Limb (tissue), 2 donors: ENCODE data around the gene TSC22D1.

Experiments
- DNase-seq, 2 donors: peaks; one replicate each; pipeline ENCODE4 v3.0.0-alpha.2; 2016; ENCODE audit errors: extremely low spot score in 2 of 2

The TSC22D1 gene

GRCh38 chr13:44453069-44453468 is 123.1 kb downstream of the TSC22D1 start:
- no peak for DNase-seq

DNA sequence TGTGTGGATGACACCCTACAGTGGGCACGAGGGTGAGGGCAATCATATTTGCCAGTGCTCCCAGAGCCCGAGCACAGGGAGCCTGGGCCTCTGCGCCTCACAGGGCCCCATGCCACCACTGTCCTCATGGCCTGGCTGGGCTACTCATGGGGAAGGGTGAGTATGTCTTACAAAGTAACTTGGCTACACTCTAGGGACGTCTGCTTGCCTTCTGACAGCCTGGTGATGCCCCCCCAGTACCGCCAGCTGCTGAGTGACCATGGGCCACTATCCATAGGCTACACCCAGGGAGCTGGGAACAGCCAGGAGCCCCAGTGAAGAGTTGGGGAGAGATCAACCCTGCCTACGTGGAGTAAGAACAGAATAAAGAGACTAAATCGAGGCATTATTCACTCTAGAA is 123.7 kb downstream of the TSC22D1 start:
- no peak for DNase-seq

DNA sequence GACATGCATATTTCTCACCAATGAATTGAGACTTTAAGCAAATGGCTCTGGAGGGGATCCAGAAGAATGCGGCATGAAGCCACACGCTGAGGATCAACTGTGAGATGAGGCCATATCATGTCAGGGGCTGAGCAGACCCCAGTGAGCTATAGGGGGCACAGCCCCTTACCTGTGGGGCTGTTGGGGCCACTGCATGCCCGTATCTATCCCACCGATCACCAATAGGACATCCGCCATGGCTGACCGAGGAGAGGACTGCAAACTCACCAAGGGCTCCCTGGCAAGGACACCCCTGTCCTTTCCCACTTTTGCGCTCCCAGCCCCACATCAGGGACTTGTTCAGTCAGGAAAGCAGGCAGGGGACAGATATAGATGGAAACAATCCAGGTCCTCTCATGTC is 124.5 kb downstream of the TSC22D1 start:
- DNase-seq = no peak

DNA sequence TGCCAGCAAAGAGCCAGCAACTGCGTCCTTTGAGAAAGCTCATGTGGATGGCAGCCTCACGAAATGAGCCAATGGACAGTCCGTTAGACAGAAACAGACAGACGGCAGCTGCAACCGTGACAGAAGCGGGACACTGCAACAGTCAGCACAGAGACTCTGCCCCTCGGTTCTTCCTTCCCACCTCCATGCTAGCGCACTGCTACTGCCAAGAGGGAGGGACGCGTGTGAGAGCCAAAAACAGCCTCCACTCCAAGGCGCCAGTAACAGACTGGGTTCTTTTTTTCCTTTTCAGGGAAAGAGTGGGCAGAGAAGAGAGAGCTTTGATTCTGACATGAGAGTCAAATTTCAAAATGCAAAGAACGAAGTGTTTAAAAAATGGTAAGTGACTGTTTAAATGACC is 125.0 kb downstream of the TSC22D1 start:
- no peak for DNase-seq

GRCh38 chr13:44449999-44450821 is 125.9 kb downstream of the TSC22D1 start:
- no peak for DNase-seq

GRCh38 chr13:44448875-44449274 is 127.3 kb downstream of the TSC22D1 start:
- DNase-seq = no peak

DNA sequence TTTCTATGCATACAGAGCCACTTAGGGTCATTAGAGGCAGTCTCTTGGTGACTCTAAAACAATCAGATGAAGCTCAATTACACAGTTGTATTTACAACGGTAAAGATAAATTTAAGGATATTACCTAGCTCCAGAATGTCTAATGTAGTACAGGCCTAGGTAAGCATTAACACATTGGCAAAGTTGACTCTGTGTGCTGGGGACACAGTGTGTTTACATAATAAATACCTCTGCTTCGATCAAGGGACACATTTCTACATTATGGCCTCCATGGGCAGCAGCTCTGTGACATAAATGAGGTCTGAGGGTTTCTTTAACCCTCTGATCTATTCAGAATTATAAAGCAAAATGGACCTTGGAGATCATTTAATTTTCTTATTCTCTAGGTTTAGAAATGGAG is 127.8 kb downstream of the TSC22D1 start:
- no peak for DNase-seq

DNA sequence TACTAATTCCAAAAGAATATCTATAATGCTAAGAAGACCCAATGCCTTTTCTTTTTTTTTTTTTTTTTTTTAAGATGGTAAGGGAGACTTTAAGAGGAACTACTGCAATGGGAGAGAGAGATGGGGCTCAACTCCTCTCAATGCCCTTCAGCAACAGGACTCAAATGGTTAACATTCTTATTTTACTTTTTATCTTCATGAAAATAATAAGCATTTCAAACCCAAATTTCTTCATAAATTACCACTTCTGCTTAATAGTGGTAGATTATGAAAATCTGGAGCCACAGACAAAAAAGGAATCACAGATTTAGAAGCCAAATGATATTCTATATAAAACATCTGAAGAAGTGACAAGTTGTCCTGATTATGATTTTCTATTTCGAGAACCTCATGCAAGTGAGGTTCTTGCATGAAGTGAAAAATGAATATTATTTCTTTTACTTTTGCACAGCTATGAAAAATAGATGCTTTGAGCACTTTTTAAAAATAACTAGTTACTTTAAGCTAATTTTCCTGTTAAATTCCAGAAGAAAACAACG is 128.3 kb downstream of the TSC22D1 start:
- DNase-seq = no peak

DNA sequence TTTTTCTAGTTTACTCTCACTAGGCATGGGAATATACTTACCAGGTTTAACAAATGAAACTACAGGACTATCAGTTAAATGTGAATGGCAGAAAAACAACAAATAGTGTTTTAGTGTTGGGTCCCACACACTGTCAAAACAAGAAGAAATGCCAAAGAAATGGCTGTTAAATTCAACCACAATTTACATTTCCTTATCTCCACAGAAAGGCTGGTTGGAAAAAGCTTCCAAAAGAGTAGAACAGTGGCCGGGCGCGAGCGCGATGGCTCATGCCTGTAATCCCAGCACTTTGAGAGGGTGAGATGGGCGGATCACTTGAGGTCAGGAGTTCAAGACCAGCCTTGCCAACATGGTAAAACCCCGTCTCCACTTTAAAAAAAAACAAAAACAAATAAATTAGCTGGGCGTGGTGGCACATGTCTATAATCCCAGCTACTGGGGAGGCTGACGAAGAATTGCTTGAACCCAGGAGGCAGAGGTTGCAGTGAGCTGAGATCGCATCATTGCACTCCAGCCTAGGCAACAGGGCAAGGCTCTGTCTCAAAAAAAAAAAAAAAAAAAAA is 136.0 kb downstream of the TSC22D1 start:
- no peak for DNase-seq

DNA sequence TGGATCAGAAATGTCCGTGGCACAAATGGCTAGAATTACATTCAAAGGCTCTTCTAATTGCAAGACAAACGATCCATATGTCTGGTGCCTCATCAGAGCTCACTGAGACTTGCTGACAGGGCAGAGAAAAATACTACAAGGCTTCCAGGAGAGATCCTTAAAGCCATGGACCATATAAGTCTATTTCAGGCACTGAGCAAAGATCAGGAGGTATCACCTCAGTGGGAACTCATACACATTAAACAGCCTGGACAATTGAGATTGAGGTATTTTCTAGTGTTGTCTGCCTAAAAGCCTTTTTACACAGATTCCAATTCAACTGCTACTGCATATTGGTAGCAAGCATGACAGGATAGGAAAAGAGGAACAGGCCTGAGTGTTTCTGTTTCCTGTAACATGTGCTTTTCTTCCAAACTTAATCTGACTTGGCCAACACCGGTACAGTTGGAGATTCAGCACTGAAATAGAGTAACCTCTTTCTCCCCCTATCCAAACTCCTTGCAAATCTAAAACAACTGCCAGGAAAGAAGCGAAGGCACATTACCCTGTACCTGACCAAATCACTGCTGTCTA is 136.6 kb downstream of the TSC22D1 start:
- DNase-seq = no peak

GRCh38 chr13:44438234-44438579 is 137.9 kb downstream of the TSC22D1 start:
- DNase-seq = no peak

DNA sequence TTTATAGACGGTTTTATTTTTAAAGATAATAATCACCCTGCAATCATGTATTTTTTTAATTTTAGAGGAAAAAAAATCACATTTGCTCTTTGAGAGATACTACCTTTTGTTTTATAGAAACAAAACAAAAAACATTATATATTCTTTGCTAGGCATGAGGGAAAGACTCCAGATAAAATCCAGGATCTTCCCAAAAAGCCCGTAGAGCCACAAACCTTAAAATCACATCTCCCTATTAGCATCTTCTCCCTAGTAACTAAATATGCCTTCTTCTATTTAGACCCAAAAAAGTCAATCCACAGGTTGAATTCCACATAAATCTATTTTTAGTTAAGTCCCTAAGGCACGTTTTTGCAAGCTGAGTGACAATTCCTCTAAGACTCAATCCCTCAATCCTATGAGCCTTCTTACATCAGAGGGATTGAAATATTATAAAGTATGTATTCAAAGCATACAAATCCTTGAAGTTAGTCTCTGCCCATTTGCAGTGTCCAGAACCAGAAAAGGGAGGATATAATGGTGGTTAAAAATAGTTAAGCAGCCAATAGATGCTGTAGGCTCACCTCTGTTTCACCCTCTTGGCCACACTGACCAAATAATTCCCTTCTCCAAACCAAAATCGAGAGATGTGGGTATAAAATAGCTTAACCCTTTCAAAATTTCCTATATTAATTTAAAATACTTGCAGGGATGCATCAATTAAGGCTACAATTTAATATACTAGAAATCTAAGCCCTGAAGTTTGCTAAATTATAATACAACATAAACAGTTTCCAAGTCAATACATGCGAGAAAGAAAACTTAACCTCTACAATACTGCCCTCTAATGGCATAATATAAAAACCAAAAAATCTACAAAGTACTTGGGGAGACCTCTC is 138.5 kb downstream of the TSC22D1 start:
- DNase-seq = peak in 1 of 2 donors; percentile 82

DNA sequence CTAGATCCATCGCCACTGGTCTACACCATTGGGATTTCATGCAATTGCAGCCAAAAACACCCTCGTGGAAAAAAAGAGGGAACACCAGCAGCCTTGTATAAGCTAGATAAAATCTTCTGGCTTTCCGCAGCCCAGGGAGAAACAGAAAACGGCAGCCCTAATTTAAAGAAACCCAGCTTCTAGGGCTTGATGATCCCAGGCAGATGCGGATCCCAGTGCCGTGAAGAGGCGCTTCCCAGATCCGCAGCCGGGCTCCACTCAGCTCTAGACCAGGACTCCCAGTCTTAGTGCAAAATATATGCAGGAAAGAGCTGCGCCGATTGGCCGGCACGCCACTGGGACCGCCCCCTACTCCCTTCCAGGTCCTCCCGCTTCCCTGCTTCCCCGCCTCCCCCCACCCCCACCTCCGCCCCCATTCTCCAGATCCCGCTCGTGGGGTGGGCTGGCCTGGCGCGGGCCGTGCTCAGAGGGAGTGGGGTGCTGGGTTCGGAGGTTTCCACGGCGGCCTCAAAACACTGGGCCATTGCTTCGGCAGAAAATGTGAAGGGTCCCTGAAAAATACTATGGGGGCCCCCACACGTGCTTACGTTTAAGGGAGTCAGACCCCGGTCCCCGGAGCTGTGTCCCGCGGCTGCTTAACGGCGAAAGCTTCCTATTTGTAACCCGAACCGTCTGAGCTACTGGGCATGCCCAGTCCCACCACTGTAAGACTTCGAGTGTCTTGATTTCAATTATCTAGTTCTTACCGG is 139.4 kb downstream of the TSC22D1 start:
- peak; percentile 97 to 98 for DNase-seq

- no peak for DNase-seq
Observed at GRCh38 chr13:44435919-44436510, 140.1 kb downstream of the TSC22D1 start.

DNA sequence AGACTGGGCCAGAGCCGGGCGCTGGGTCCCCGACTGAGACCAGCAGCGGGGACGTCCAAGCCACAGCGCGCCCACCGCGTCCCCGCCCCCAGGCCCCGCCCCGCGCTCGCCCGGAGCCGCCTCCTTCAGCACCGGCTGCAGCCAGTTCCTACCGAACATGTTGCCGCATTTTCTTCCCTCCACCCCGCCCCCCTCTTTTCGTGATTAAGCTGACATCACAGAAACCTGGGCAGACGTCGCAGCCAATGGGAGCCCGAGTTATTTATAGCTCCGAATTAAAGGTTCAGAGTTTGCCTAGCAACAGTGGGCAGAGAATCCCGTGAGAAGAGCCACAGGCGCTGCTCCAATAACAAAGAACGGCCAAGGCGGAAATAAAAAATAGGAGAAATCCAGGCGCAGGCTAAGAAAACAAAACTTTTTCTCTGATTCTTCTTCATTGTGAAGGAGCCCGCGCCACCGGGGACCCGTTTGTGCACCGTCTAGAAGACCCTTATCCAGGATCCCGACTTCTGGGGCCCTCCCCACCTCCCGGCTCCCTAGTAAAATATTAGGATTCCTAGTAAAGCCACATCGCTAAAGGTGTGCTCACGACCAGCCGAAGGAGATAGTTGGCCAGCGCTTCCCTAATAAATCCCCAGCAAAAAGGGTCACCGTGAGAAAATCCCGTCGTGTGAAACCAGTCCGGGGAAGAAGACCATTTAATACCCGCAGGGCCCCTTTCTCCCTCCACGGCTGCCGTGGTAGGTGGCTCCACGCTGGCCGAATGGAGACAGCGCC is 140.8 kb downstream of the TSC22D1 start:
- DNase-seq = peak; percentile 97 to 98

GRCh38 chr13:44434766-44435141 is 141.4 kb downstream of the TSC22D1 start:
- DNase-seq = no peak

DNA sequence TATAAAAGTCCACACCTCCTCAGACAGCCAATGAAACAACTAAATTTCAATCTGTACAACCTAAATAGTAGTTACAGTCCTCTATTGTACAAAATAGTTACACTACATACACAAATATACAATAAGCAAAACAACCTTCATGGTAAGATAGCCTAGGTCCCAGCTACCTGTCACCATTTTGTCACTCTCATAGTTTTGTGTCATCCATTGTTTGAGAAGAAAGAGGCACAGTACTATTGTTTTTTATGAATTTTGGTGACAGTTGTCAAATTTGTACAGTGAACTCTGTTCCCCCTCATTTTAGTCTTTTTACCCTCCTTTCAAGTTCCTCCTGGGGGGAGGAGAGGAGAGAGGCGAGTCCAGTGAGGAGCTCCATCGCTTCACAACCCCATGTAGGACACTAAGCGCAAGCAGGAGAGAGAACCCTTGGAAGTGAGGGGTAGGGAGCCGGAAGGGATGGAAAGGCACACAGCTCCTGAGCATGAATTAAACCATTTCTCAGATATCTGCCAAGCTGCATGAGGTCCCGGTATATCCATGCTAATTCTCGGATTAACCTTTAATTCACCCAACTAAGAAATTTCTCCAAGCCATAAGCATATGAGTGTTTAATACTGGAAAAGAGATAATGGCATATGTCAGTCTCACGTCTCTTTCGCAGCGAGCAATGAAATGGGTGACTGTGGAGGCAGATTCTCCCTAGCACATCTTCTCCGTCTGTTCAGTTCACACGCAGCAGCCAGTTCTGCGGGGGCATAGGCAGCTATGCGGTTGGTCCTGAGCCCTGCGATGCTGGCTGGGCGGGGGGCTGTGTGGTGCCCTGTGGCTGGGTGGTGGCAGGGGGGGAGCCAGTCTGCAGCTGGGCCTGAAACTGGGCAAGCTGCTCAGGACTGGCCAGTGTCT is 142.0 kb downstream of the TSC22D1 start:
- DNase-seq = peak in 1 of 2 donors; percentile 50

GRCh38 chr13:44432650-44433049 is 143.5 kb downstream of the TSC22D1 start:
- DNase-seq = no peak

DNA sequence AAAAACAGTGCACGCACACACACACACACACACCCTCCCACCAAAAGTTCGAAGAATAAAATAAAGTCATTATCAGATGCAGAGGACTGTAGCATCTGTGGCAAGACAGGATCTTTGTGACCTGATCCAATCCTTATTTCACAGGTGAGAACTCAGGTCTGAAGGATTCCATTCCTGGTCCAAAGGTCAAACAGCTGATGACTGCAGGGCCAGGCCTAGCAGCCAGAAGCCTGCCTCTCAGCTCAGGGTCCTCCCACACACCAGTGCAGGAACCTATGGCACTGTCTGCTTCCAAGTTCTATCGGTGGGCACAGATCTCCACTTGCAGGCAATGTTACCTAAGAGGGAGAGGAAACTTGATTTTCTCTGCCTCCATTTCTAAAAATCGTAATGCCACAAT is 145.0 kb downstream of the TSC22D1 start:
- no peak for DNase-seq
